DMS 273 treated with DMSO at 0.1 percent for 48 hours (cell line): Measurements from ENCODE around the gene ATXN7L1.
"Not testable (repeated sequence)": the region's sequence is repeated elsewhere in the genome, so short reads cannot be mapped to it uniquely, and the experiment has no call there.

Experiments used
- DNase-seq: peaks from one replicate; lab custom pipeline; 2025; lab: John Stamatoyannopoulos, UW

ATXN7L1 gene

GRCh38 chr7:105744258-105744657 is 132.1 kb downstream of the ATXN7L1 start:
- no peak for DNase-seq

GRCh38 chr7:105743351-105744090 is 132.9 kb downstream of the ATXN7L1 start:
- DNase-seq, result no peak

- no peak for DNase-seq
Measured at GRCh38 chr7:105742787-105743186, 133.6 kb downstream of the ATXN7L1 start.

GRCh38 chr7:105741982-105742381 is 134.4 kb downstream of the ATXN7L1 start:
- no peak for DNase-seq

GRCh38 chr7:105738133-105738532 is 138.3 kb downstream of the ATXN7L1 start:
- DNase-seq, result no peak

GRCh38 chr7:105734233-105734632 is 142.2 kb downstream of the ATXN7L1 start:
- no peak for DNase-seq

GRCh38 chr7:105731042-105731441 is 145.4 kb downstream of the ATXN7L1 start:
- no peak for DNase-seq

GRCh38 chr7:105728028-105728427 is 148.4 kb downstream of the ATXN7L1 start:
- DNase-seq, result no peak

- no peak for DNase-seq
Measured at GRCh38 chr7:105724688-105725087, 151.7 kb downstream of the ATXN7L1 start.

GRCh38 chr7:105723572-105723971 is 152.8 kb downstream of the ATXN7L1 start:
- no peak for DNase-seq

- no peak for DNase-seq
Measured at GRCh38 chr7:105721571-105722104, 154.8 kb downstream of the ATXN7L1 start.

GRCh38 chr7:105719919-105720318 is 156.5 kb downstream of the ATXN7L1 start:
- DNase-seq, result no peak

- no peak for DNase-seq
Measured at GRCh38 chr7:105719395-105719794, 157.0 kb downstream of the ATXN7L1 start.

GRCh38 chr7:105718511-105718925 is 157.9 kb downstream of the ATXN7L1 start:
- DNase-seq, result no peak

GRCh38 chr7:105715528-105715927 is 160.9 kb downstream of the ATXN7L1 start:
- DNase-seq, result no peak

GRCh38 chr7:105713488-105714465 is 162.6 kb downstream of the ATXN7L1 start:
- no peak for DNase-seq

- DNase-seq, result no peak
Measured at GRCh38 chr7:105712877-105713276, 163.5 kb downstream of the ATXN7L1 start.

- DNase-seq, result no peak
Measured at GRCh38 chr7:105711726-105712402, 164.5 kb downstream of the ATXN7L1 start.

- DNase-seq, result not testable (repeated sequence)
Measured at GRCh38 chr7:105710720-105711119, 165.7 kb downstream of the ATXN7L1 start.

- DNase-seq, result no peak
Measured at GRCh38 chr7:105708763-105709080, 167.7 kb downstream of the ATXN7L1 start.

- DNase-seq, result no peak
Measured at GRCh38 chr7:105707967-105708762, 168.2 kb downstream of the ATXN7L1 start.
